ENCODE results near the gene CPZ. TPM values are rescaled to one million over a fixed set of nuclear protein-coding genes. Genes with fewer than 3 reads are reported as not detected.
"Not testable (repeated sequence)": the region's sequence is repeated elsewhere in the genome, so short reads cannot be mapped to it uniquely, and the experiment has no call there.

CPZ gene
- total RNA-seq, 1 donor from 2014 or later, result 0.86 TPM

GRCh38 chr4:8634773-8635172 lies 42.2 kb downstream of the CPZ start:
- DNase-seq (ENCODE audit: low read depth); H3K4me3 ChIP-seq (ENCODE audit: low read depth, low read length): not testable (repeated sequence)

GRCh38 chr4:8635897-8636554 lies 43.5 kb downstream of the CPZ start:
- H3K4me3 ChIP-seq (ENCODE audit: low read depth, low read length); DNase-seq (ENCODE audit: low read depth): not testable (repeated sequence)

GRCh38 chr4:8637456-8637984 lies 45.0 kb downstream of the CPZ start:
- DNase-seq (ENCODE audit: low read depth), result no peak
- TF ChIP-seq CTCF (conservative IDR thresholded peaks at IDR 0.05; ENCODE audit: low read depth, low read length), result no peak
- no peak overlapping the region for H3K4me3 ChIP-seq (ENCODE audit: low read depth, low read length)

GRCh38 chr4:8639021-8639420 lies 46.5 kb downstream of the CPZ start:
- no peak for TF ChIP-seq CTCF (conservative IDR thresholded peaks at IDR 0.05; ENCODE audit: low read depth, low read length)
- DNase-seq (ENCODE audit: low read depth), result no peak
- H3K4me3 ChIP-seq (ENCODE audit: low read depth, low read length), result no peak overlapping the region

- TF ChIP-seq CTCF (conservative IDR thresholded peaks at IDR 0.05; ENCODE audit: low read depth, low read length), result no peak
- H3K4me3 ChIP-seq (ENCODE audit: low read depth, low read length), result no peak overlapping the region
- no peak for DNase-seq (ENCODE audit: low read depth)
Measured at GRCh38 chr4:8639777-8640720, 47.5 kb downstream of the CPZ start.

GRCh38 chr4:8640816-8641215 lies 48.3 kb downstream of the CPZ start:
- no peak for TF ChIP-seq CTCF (conservative IDR thresholded peaks at IDR 0.05; ENCODE audit: low read depth, low read length)
- DNase-seq (ENCODE audit: low read depth), result no peak
- no peak overlapping the region for H3K4me3 ChIP-seq (ENCODE audit: low read depth, low read length)

- no peak overlapping the region for H3K4me3 ChIP-seq (ENCODE audit: low read depth, low read length)
- no peak for DNase-seq (ENCODE audit: low read depth)
- TF ChIP-seq CTCF (conservative IDR thresholded peaks at IDR 0.05; ENCODE audit: low read depth, low read length), result no peak
Measured at GRCh38 chr4:8641256-8641655, 48.7 kb downstream of the CPZ start.
